Activated naive CD8-positive, alpha-beta T cell (primary cell): Measurements from ENCODE around the gene ZDHHC7.
"Not testable (repeated sequence)": the region's sequence is repeated elsewhere in the genome, so short reads cannot be mapped to it uniquely, and the experiment has no call there.

Experiments used
- H3K27ac Mint-ChIP-seq: one replicate; pipeline ENCODE4 v1.8.0; 2021; ENCODE audit warnings: mixed read lengths
- H3K27me3 Mint-ChIP-seq: one replicate; pipeline ENCODE4 v1.8.0; 2021; ENCODE audit warnings: mixed read lengths
- H3K36me3 Mint-ChIP-seq: one replicate; pipeline ENCODE4 v1.8.0; 2021; ENCODE audit warnings: mixed read lengths
- H3K4me1 Mint-ChIP-seq: one replicate; pipeline ENCODE4 v1.8.0; 2021; ENCODE audit warnings: low read depth, mixed read lengths
- H3K4me3 Mint-ChIP-seq: one replicate; pipeline ENCODE4 v1.8.0; 2021; ENCODE audit warnings: mild to moderate bottlenecking, mixed read lengths
- H3K9me3 Mint-ChIP-seq: one replicate; pipeline ENCODE4 v1.8.0; 2021; ENCODE audit warnings: low read depth, mixed read lengths

The ZDHHC7 gene

GRCh38 chr16:85033171-85033570 is 21.8 kb upstream of the ZDHHC7 start:
- Mint-ChIP-seq H3K27me3 (no peaks in the 10 kb centered on the region), H3K4me1 (peaks cover 40% of the 10 kb centered on the region), H3K27ac (no peak overlapping the region), H3K36me3 (peaks cover 5% of the 10 kb centered on the region), H3K4me3 (no peak overlapping the region), H3K9me3 (no peaks in the 10 kb centered on the region)

DNA sequence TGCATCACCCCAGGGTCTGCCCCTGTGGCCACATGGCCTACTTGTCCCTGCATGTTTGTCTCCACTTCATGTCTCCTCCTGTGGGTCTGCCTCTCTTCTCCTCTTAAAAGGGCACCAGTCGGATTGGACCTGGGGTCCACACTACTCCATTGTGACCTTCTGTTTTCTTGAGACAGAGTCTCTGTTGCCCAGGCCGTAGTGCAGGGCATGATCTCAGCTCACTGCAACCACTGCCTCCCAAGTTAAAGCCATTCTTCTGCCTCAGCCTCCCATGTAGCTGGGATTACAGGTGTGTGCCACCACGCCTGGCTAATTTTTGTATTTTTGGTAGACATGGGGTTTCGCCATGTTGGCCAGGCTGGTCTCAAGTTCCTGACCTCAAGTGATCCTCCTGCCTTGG is 20.9 kb upstream of the ZDHHC7 start:
- H3K27me3 Mint-ChIP-seq, H3K9me3 Mint-ChIP-seq, H3K36me3 Mint-ChIP-seq, H3K4me3 Mint-ChIP-seq, H3K27ac Mint-ChIP-seq: not testable (repeated sequence)
- peaks cover 40% of the 10 kb centered on the region for H3K4me1 Mint-ChIP-seq

GRCh38 chr16:85031451-85031850 is 20.1 kb upstream of the ZDHHC7 start:
- H3K4me1 Mint-ChIP-seq: peaks cover 40% of the 10 kb centered on the region
- peak overlapping the region; percentile 37 for H3K27ac Mint-ChIP-seq
- peaks cover 5% of the 10 kb centered on the region for H3K36me3 Mint-ChIP-seq

GRCh38 chr16:85029981-85030401 is 18.7 kb upstream of the ZDHHC7 start:
- Mint-ChIP-seq H3K36me3 (peaks cover 5% of the 10 kb centered on the region), H3K4me1 (peaks cover 40% of the 10 kb centered on the region), H3K4me3 (peak overlapping the region; percentile 47), H3K27me3 (no peaks in the 10 kb centered on the region), H3K27ac (peak overlapping the region; percentile 54), H3K9me3 (no peaks in the 10 kb centered on the region)

More at GRCh38 chr16:85031451-85031850, 20.1 kb upstream of the ZDHHC7 start:
- H3K9me3 Mint-ChIP-seq: no peaks in the 10 kb centered on the region
- H3K27me3 Mint-ChIP-seq: no peaks in the 10 kb centered on the region
- no peak overlapping the region for H3K4me3 Mint-ChIP-seq

- Mint-ChIP-seq H3K36me3 (peaks cover 5% of the 10 kb centered on the region), H3K27me3 (no peaks in the 10 kb centered on the region), H3K9me3 (no peaks in the 10 kb centered on the region), H3K4me3 (peak overlapping the region; percentile 93), H3K4me1 (peaks cover 40% of the 10 kb centered on the region), H3K27ac (peak overlapping the region; percentile 95)
Measured at GRCh38 chr16:85029408-85029784, 18.1 kb upstream of the ZDHHC7 start.

- Mint-ChIP-seq H3K9me3 (no peaks in the 10 kb centered on the region), H3K36me3 (peaks cover 5% of the 10 kb centered on the region), H3K27me3 (no peaks in the 10 kb centered on the region), H3K27ac (peak overlapping the region; percentile 95), H3K4me3 (peak overlapping the region; percentile 93), H3K4me1 (peaks cover 40% of the 10 kb centered on the region)
Measured at GRCh38 chr16:85028685-85029407, 17.5 kb upstream of the ZDHHC7 start.

- H3K27me3 Mint-ChIP-seq: no peaks in the 10 kb centered on the region
- peaks cover 5% of the 10 kb centered on the region for H3K36me3 Mint-ChIP-seq
- H3K9me3 Mint-ChIP-seq: no peaks in the 10 kb centered on the region
- H3K27ac Mint-ChIP-seq: peak overlapping the region; percentile 95
- peak overlapping the region; percentile 93 for H3K4me3 Mint-ChIP-seq
- peaks cover 40% of the 10 kb centered on the region for H3K4me1 Mint-ChIP-seq
Measured at GRCh38 chr16:85027958-85028684, 16.8 kb upstream of the ZDHHC7 start.

GRCh38 chr16:85027349-85027957 is 16.1 kb upstream of the ZDHHC7 start, which contains the start of gene KIAA0513:
TSS of gene KIAA0513 (plus strand) at chr16:85027795. CDS start at chr16:85067072, 39,277 bp downstream.
- H3K27ac Mint-ChIP-seq: peak within 1 kb of the TSS; percentile 95
- peaks cover 5% of the 10 kb centered on the region for H3K36me3 Mint-ChIP-seq
- peak within 1 kb of the TSS; percentile 93 for H3K4me3 Mint-ChIP-seq
- H3K27me3 Mint-ChIP-seq: no peaks in the 10 kb centered on the region
- no peaks in the 10 kb centered on the region for H3K9me3 Mint-ChIP-seq
- H3K4me1 Mint-ChIP-seq: peaks cover 40% of the 10 kb centered on the region

- H3K27ac Mint-ChIP-seq: peak overlapping the region; percentile 66
- peaks cover 40% of the 10 kb centered on the region for H3K4me1 Mint-ChIP-seq
- H3K4me3 Mint-ChIP-seq: peak overlapping the region; percentile 88
- peaks cover 4% of the 10 kb centered on the region for H3K36me3 Mint-ChIP-seq
- H3K9me3 Mint-ChIP-seq: no peaks in the 10 kb centered on the region
- H3K27me3 Mint-ChIP-seq: no peaks in the 10 kb centered on the region
Measured at GRCh38 chr16:85026703-85027102, 15.4 kb upstream of the ZDHHC7 start.

- H3K9me3 Mint-ChIP-seq: no peaks in the 10 kb centered on the region
- peaks cover 37% of the 10 kb centered on the region for H3K4me1 Mint-ChIP-seq
- peak overlapping the region; percentile 54 for H3K27ac Mint-ChIP-seq
- no peaks in the 10 kb centered on the region for H3K36me3 Mint-ChIP-seq
- peak overlapping the region; percentile 88 for H3K4me3 Mint-ChIP-seq
- no peaks in the 10 kb centered on the region for H3K27me3 Mint-ChIP-seq
Measured at GRCh38 chr16:85025781-85026653, 14.7 kb upstream of the ZDHHC7 start.

GRCh38 chr16:85019659-85020245 is 8.4 kb upstream of the ZDHHC7 start:
- Mint-ChIP-seq H3K36me3 (no peaks in the 10 kb centered on the region), H3K4me3 (no peak overlapping the region), H3K27ac (no peak overlapping the region), H3K27me3 (no peaks in the 10 kb centered on the region), H3K4me1 (peaks cover 14% of the 10 kb centered on the region), H3K9me3 (no peaks in the 10 kb centered on the region)

GRCh38 chr16:85018529-85019236 is 7.3 kb upstream of the ZDHHC7 start:
- H3K27ac Mint-ChIP-seq: no peak overlapping the region
- no peaks in the 10 kb centered on the region for H3K27me3 Mint-ChIP-seq
- no peaks in the 10 kb centered on the region for H3K36me3 Mint-ChIP-seq
- H3K9me3 Mint-ChIP-seq: no peaks in the 10 kb centered on the region
- H3K4me1 Mint-ChIP-seq: peaks cover 16% of the 10 kb centered on the region
- H3K4me3 Mint-ChIP-seq: no peak overlapping the region

- Mint-ChIP-seq H3K4me1 (peaks cover 16% of the 10 kb centered on the region), H3K27ac (peak overlapping the region; percentile 54), H3K27me3 (no peaks in the 10 kb centered on the region), H3K9me3 (no peaks in the 10 kb centered on the region), H3K4me3 (no peak overlapping the region), H3K36me3 (no peaks in the 10 kb centered on the region)
Measured at GRCh38 chr16:85017633-85018032, 6.3 kb upstream of the ZDHHC7 start.

- Mint-ChIP-seq H3K36me3 (no peaks in the 10 kb centered on the region), H3K4me1 (peaks cover 18% of the 10 kb centered on the region), H3K27me3 (no peaks in the 10 kb centered on the region), H3K27ac (no peak overlapping the region), H3K4me3 (peak overlapping the region; percentile 23), H3K9me3 (no peaks in the 10 kb centered on the region)
Measured at GRCh38 chr16:85017151-85017550, 5.8 kb upstream of the ZDHHC7 start.
